ENCODE measurements around the gene MT2A.
"Not testable (repeated sequence)": the region's sequence is repeated elsewhere in the genome, so short reads cannot be mapped to it uniquely, and the experiment has no call there.

Gene MT2A

GRCh38 chr16:56608043-56608875, at the start of gene MT2A:
TSS of gene MT2A (plus strand) at chr16:56608584. CDS start at chr16:56608656, 72 bp downstream.
- peak; percentile 99 for DNase-seq
- in situ Hi-C loops (cut with HindIII; ENCODE audit: low pct_ligation_motif_present, low pct_unique_long_range_greater_than_20kb, low sequenced_read_pairs), result no loop called here

- in situ Hi-C loops (cut with HindIII; ENCODE audit: low pct_ligation_motif_present, low pct_unique_long_range_greater_than_20kb, low sequenced_read_pairs), result no loop called here
- no peak for DNase-seq
These were observed 49.3 kb upstream of the MT2A start for GRCh38 chr16:56559109-56559508.

- DNase-seq, result no peak
These were observed 47.9 kb upstream of the MT2A start for GRCh38 chr16:56560447-56560846.

GRCh38 chr16:56561126-56561525, 47.3 kb upstream of the MT2A start:
- in situ Hi-C loops (cut with HindIII; ENCODE audit: low pct_ligation_motif_present, low pct_unique_long_range_greater_than_20kb, low sequenced_read_pairs), result no loop called here
- no peak for DNase-seq

More at GRCh38 chr16:56560447-56560846, 47.9 kb upstream of the MT2A start:
- in situ Hi-C loops (cut with HindIII; ENCODE audit: low pct_ligation_motif_present, low pct_unique_long_range_greater_than_20kb, low sequenced_read_pairs), result no loop called here

- DNase-seq, result no peak
- in situ Hi-C loops (cut with HindIII; ENCODE audit: low pct_ligation_motif_present, low pct_unique_long_range_greater_than_20kb, low sequenced_read_pairs), result no loop called here
These were observed 43.4 kb upstream of the MT2A start, which contains the start of gene MT4 for GRCh38 chr16:56564793-56565477. TSS of gene MT4 (plus strand) at chr16:56565073. CDS start at chr16:56565129, 56 bp downstream.

- DNase-seq, result no peak
- in situ Hi-C loops (cut with HindIII; ENCODE audit: low pct_ligation_motif_present, low pct_unique_long_range_greater_than_20kb, low sequenced_read_pairs), result no loop called here
These were observed 38.4 kb upstream of the MT2A start for GRCh38 chr16:56569971-56570370.

- in situ Hi-C loops (cut with HindIII; ENCODE audit: low pct_ligation_motif_present, low pct_unique_long_range_greater_than_20kb, low sequenced_read_pairs), result no loop called here
- DNase-seq, result no peak
These were observed 36.9 kb upstream of the MT2A start for GRCh38 chr16:56571525-56571924.

- no peak for DNase-seq
- in situ Hi-C loops (cut with HindIII; ENCODE audit: low pct_ligation_motif_present, low pct_unique_long_range_greater_than_20kb, low sequenced_read_pairs), result no loop called here
These were observed 33.8 kb upstream of the MT2A start for GRCh38 chr16:56574625-56575024.

- peak; percentile 62 for DNase-seq
- in situ Hi-C loops (cut with HindIII; ENCODE audit: low pct_ligation_motif_present, low pct_unique_long_range_greater_than_20kb, low sequenced_read_pairs), result no loop called here
These were observed 31.6 kb upstream of the MT2A start for GRCh38 chr16:56576585-56577299.

GRCh38 chr16:56577300-56577625, 31.1 kb upstream of the MT2A start:
- DNase-seq, result no peak
- in situ Hi-C loops (cut with HindIII; ENCODE audit: low pct_ligation_motif_present, low pct_unique_long_range_greater_than_20kb, low sequenced_read_pairs), result no loop called here

GRCh38 chr16:56580391-56581048, 27.9 kb upstream of the MT2A start:
- DNase-seq, result no peak
- in situ Hi-C loops (cut with HindIII; ENCODE audit: low pct_ligation_motif_present, low pct_unique_long_range_greater_than_20kb, low sequenced_read_pairs), result no loop called here

GRCh38 chr16:56582911-56583310, 25.5 kb upstream of the MT2A start:
- DNase-seq; in situ Hi-C loops (cut with HindIII; ENCODE audit: low pct_ligation_motif_present, low pct_unique_long_range_greater_than_20kb, low sequenced_read_pairs): not testable (repeated sequence)

- no peak for DNase-seq
- in situ Hi-C loops (cut with HindIII; ENCODE audit: low pct_ligation_motif_present, low pct_unique_long_range_greater_than_20kb, low sequenced_read_pairs), result no loop called here
These were observed 24.8 kb upstream of the MT2A start for GRCh38 chr16:56583351-56584168.

- in situ Hi-C loops (cut with HindIII; ENCODE audit: low pct_ligation_motif_present, low pct_unique_long_range_greater_than_20kb, low sequenced_read_pairs), result no loop called here
These were observed 24.1 kb upstream of the MT2A start for GRCh38 chr16:56584276-56584675.

GRCh38 chr16:56588781-56589140, 19.6 kb upstream of the MT2A start:
- no peak for DNase-seq
- in situ Hi-C loops (cut with HindIII; ENCODE audit: low pct_ligation_motif_present, low pct_unique_long_range_greater_than_20kb, low sequenced_read_pairs), result no loop called here

More at GRCh38 chr16:56584276-56584675, 24.1 kb upstream of the MT2A start:
- no peak for DNase-seq

- peak; percentile 39 for DNase-seq
- in situ Hi-C loops (cut with HindIII; ENCODE audit: low pct_ligation_motif_present, low pct_unique_long_range_greater_than_20kb, low sequenced_read_pairs), result no loop called here
These were observed 19.0 kb upstream of the MT2A start, which contains the start of gene MT3 for GRCh38 chr16:56589141-56590039. TSS of gene MT3 (plus strand) at chr16:56589528. CDS start at chr16:56589591, 63 bp downstream.
